Testis (tissue), 5 donors: Measurements from ENCODE around the gene GSTCD. TPM values are rescaled to one million over a fixed set of nuclear protein-coding genes. Genes with fewer than 3 reads are reported as not detected.

ENCODE experiments used
- DNase-seq: peaks from one replicate; pipeline ENCODE4 v3.0.0-alpha.2; 2019
- H3K27ac ChIP-seq, 2 donors: fragments of 200-600 bp; sonication (generic); one replicate each; pipeline ENCODE4 v1.5.1; 2019
- H3K27me3 ChIP-seq: fragments of 200-600 bp; sonication (generic); one replicate; pipeline ENCODE4 v1.5.1; 2019
- H3K36me3 ChIP-seq: fragments of 200-600 bp; sonication (generic); one replicate; pipeline ENCODE4 v1.5.1; 2017; ENCODE audit warnings: low read depth; ENCODE audit errors: missing control alignments
- H3K4me1 ChIP-seq: fragments of 200-600 bp; sonication (generic); one replicate; pipeline ENCODE4 v1.5.1; 2019
- H3K4me3 ChIP-seq, 2 donors: fragments of 200-600 bp; sonication (generic); one replicate each; pipeline ENCODE4 v1.5.1; 2017 to 2019
- H3K9me3 ChIP-seq: fragments of 200-600 bp; sonication (generic); one replicate; pipeline ENCODE4 v1.5.1; 2017
- POLR2A ChIP-seq: fragments of 450-650 bp; IDR thresholded peaks from one replicate; pipeline ENCODE4 v1.6.1; 2017; ENCODE audit warnings: antibody characterized with exemption, mild to moderate bottlenecking, moderate library complexity
- WGBS, 2 donors: methylation state at CpG; one replicate each; pipeline ENCODE4 v1.1.5; 2018; 5-methylcytosine and 5-hydroxymethylcytosine counted together
- intact Hi-C: fragments of 100-400 bp; cut with DNase I; formaldehyde crosslinking; loops from one replicate; pipeline ENCODE4 v1.15.1; 2023; ENCODE audit warnings: low total_unique reads
- long read RNA-seq, 2 donors: transcript quantifications; one replicate each; lab custom pipeline, GENCODE V29; 2026
- polyA plus RNA-seq: library from polyadenylated mRNA; stranded (reverse); fragments of 350-450 nt; fragmentation: Illumina TruSeq; extraction: RNeasy Lipid Tissue Mini Kit (QIAGEN cat#74804); gene quantifications from one replicate; pipeline ENCODE4 v1.2.3, GENCODE V29; 2014; ENCODE audit warnings: low read depth, low replicate concordance; ENCODE audit not compliant: insufficient read depth
- total RNA-seq, 2 donors: library from RNA; depleted of rRNA; stranded (reverse); fragments of >200 nt; gene quantifications; one replicate each; pipeline ENCODE4 v1.2.3, GENCODE V29; 2016
- TF ChIP-seq, protein P1 (sequence below), 3 experiments: fragments of 450-650 bp in 2 of 3; fragments of 200-600 bp in 1 of 3; sonication (generic) in 1 of 3; IDR thresholded peaks; one replicate each; pipeline ENCODE4 v1.5.1; 2016 to 2019; ENCODE audit warnings: antibody characterized with exemption in 3 of 3, mild to moderate bottlenecking in 2 of 3, moderate library complexity in 1 of 3

GSTCD gene
- total RNA-seq (10 to 100 TPM; 19.3 to 36.5 TPM), polyA plus RNA-seq (18.1 TPM)
- long read RNA-seq, donor 1, result 0 reads
- long read RNA-seq, donor 2, result 0 reads

GRCh38 chr4:105708181-105709080 lies at the start of gene GSTCD, which contains the start of gene INTS12:
Gene GSTCD (plus strand): TSS chr4:105708784. CDS start chr4:105717614, 8,830 bp downstream.
Gene INTS12 (minus strand): TSS chr4:105708689. CDS start chr4:105700005, 8,684 bp downstream.
- WGBS, 2 donors, result 0 to 1% methylated on average over 31 to 63 of the region's 63 CpGs
- H3K27ac ChIP-seq, result peak within 1 kb of the TSS; percentile 84 to 89

GRCh38 chr4:105659190-105659589 lies 49.4 kb upstream of the GSTCD start:
- TF ChIP-seq, protein P1, sequence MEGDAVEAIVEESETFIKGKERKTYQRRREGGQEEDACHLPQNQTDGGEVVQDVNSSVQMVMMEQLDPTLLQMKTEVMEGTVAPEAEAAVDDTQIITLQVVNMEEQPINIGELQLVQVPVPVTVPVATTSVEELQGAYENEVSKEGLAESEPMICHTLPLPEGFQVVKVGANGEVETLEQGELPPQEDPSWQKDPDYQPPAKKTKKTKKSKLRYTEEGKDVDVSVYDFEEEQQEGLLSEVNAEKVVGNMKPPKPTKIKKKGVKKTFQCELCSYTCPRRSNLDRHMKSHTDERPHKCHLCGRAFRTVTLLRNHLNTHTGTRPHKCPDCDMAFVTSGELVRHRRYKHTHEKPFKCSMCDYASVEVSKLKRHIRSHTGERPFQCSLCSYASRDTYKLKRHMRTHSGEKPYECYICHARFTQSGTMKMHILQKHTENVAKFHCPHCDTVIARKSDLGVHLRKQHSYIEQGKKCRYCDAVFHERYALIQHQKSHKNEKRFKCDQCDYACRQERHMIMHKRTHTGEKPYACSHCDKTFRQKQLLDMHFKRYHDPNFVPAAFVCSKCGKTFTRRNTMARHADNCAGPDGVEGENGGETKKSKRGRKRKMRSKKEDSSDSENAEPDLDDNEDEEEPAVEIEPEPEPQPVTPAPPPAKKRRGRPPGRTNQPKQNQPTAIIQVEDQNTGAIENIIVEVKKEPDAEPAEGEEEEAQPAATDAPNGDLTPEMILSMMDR (IDR thresholded peaks at IDR 0.05), result no peak
- no peak for TF ChIP-seq POLR2A

More at GRCh38 chr4:105708181-105709080, at the start of gene GSTCD, which contains the start of gene INTS12:
- Histone ChIP-seq H3K9me3 (no peaks in the 10 kb centered on the region), H3K4me3 (peak within 1 kb of the TSS; percentile 79 to 98), H3K36me3 (no peaks in the 10 kb centered on the region), H3K27me3 (no peaks in the 10 kb centered on the region), H3K4me1 (peaks cover 15% of the 10 kb centered on the region)
- TF ChIP-seq POLR2A, result no peak
- TF ChIP-seq, protein P1 (IDR thresholded peaks at IDR 0.05), result no peak
- intact Hi-C loops, result no loop called here
- DNase-seq, result peak; percentile 95

DNA sequence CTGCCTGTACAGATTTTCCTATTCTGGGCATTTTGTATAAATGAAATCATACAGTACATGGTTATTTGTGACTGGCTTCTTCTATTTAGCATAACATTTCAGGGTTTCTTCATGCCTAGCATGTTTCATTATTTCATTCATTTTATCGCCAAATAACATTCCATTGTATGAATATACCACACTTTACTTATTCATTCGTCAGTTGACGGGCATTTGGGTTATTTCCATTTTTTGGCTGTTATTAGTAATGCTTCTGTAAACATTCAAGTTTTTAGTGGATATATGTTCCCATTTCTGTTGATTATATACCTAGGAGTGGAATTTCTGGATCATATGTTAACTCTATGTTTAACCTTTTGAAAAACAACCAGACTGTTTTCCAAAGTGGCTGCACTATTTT lies 47.6 kb upstream of the GSTCD start:
- H3K4me1 ChIP-seq, result no peaks in the 10 kb centered on the region
- no peak overlapping the region for H3K4me3 ChIP-seq
- intact Hi-C loops, result no loop called here
- WGBS, 2 donors, result 92 to 98% methylated on average over 3 of the region's 3 CpGs
- H3K9me3 ChIP-seq, result no peaks in the 10 kb centered on the region
- no peaks in the 10 kb centered on the region for H3K36me3 ChIP-seq
- TF ChIP-seq POLR2A, result no peak
- TF ChIP-seq, protein P1 (IDR thresholded peaks at IDR 0.05), result no peak
- no peaks in the 10 kb centered on the region for H3K27me3 ChIP-seq
- H3K27ac ChIP-seq, result no peak overlapping the region
- DNase-seq, result no peak

More at GRCh38 chr4:105659190-105659589, 49.4 kb upstream of the GSTCD start:
- Histone ChIP-seq H3K36me3 (no peaks in the 10 kb centered on the region), H3K4me3 (no peak overlapping the region), H3K4me1 (no peaks in the 10 kb centered on the region), H3K27me3 (no peaks in the 10 kb centered on the region), H3K9me3 (no peaks in the 10 kb centered on the region), H3K27ac (no peak overlapping the region)
- DNase-seq, result no peak
- intact Hi-C loops, result no loop called here
- 82 to 84% methylated on average over 6 of the region's 6 CpGs for WGBS, 2 donors

GRCh38 chr4:105662935-105663675 lies 45.5 kb upstream of the GSTCD start:
- no peak for DNase-seq
- Histone ChIP-seq H3K27ac (no peak overlapping the region), H3K9me3 (no peaks in the 10 kb centered on the region), H3K36me3 (no peaks in the 10 kb centered on the region), H3K4me3 (no peak overlapping the region), H3K4me1 (no peaks in the 10 kb centered on the region), H3K27me3 (no peaks in the 10 kb centered on the region)
- intact Hi-C loops, result no loop called here
- TF ChIP-seq POLR2A, result no peak
- TF ChIP-seq, protein P1 (IDR thresholded peaks at IDR 0.05), result no peak
- WGBS, 2 donors, result 73 to 87% methylated on average over 2 of the region's 2 CpGs
